Epidermal melanocyte (primary cell): ENCODE data around the gene AMIGO3.
"Not testable (repeated sequence)": the region's sequence is repeated elsewhere in the genome, so short reads cannot be mapped to it uniquely, and the experiment has no call there.

Source experiments
- DNase-seq: peaks from one replicate; pipeline ENCODE4 v3.0.0; 2011; ENCODE audit warnings: low spot score; ENCODE audit not compliant: insufficient read length

Gene AMIGO3

GRCh38 chr3:49689046-49689907 is 30.2 kb downstream of the AMIGO3 start, which contains the start of the genes MST1 and RNF123:
TSS of gene MST1 (minus strand) at chr3:49689474. CDS start at chr3:49688691, 783 bp downstream.
TSS of gene RNF123 (plus strand) at chr3:49689557. CDS start at chr3:49691166, 1,609 bp downstream.
- peak; percentile 93 for DNase-seq

DNA sequence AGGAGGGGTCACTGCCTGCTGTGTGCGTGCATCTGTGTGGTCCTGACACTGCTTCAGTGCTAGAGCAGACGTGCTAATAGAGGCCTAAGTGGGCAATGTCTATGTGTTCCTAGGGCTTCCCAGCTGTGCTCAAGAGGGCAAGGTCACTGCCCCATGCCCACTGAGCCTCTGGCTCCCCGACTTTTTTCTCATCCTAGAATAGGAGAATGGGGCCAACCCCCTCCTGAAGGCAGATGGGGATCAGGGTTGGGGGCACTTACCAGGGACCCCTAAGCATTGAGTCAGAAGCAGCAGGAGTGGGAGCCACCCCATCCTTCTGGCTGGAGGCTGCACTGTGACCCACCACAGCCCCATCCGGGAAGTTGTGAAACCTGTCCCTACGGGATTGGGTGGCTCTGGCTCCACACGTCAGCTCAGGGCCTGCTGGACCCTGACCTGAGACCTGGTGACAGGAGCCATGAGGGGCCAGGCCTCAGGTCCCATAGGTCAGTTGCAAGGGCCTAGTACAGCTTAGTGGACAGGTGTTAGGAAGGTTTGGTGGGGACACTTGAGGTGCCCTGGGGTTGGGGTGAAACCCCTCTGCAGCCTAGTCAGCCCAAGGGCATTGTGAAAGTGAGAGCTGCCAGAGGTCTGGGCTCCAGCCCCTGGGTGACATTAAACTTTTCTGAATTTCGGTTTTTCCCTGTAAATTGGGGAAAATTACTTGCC is 31.0 kb downstream of the AMIGO3 start:
- DNase-seq, result not testable (repeated sequence)

- not testable (repeated sequence) for DNase-seq
Measured at GRCh38 chr3:49687424-49687795, 32.1 kb downstream of the AMIGO3 start.

DNA sequence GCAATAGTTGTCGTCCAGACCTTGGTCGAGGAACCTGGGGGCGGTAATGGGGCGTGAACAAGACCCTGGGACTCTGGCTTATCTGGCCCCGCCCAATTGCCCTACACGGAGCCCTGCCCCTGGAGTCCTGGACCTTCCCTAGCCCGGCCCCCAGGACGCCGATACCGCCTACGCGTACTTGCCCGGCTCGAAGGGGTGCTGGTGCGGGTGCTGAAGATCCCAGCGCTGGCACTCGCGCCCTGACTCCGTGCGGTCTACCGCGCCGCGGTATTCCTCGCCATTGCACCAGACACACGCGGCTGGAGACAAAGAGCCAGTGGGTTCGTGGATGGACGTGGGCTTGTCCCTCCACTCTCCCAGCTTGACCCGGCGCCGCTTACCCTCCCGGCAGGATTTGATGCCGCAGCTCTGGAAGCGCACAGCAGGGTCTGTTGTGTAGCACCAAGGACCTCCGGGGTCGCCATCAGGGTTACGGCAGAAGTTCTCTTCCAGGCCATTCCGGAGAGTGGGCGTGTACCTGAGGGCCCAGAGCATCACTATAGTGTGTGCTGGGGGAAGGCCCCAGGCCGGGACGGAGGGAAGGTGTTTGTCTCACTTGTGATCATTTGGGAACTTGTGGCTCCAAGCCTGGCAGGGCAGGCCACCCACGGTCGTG is 32.6 kb downstream of the AMIGO3 start:
- not testable (repeated sequence) for DNase-seq

- DNase-seq, result not testable (repeated sequence)
Measured at GRCh38 chr3:49686346-49686745, 33.1 kb downstream of the AMIGO3 start.

GRCh38 chr3:49685846-49686245 is 33.6 kb downstream of the AMIGO3 start:
- not testable (repeated sequence) for DNase-seq

GRCh38 chr3:49685103-49685502 is 34.4 kb downstream of the AMIGO3 start:
- DNase-seq, result not testable (repeated sequence)

DNA sequence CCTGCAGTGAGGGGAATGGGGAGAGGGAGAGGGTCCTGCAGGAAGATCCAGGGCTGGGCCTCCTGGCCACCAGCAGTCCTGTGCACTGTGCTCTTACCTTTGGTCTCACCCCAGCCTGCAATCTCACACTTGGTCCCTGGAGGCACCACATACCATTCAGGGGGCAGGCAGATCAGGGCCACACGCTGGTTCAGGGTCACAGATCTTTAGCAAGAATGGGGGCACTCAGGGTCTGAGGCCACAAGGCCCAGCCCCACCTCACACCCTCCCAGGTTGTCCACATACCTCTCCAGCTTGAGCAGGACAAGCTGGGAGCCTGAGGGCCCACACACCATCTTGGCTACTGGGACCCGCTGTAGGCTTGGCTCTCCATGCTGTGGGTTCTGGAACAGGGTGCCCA is 35.0 kb downstream of the AMIGO3 start:
- DNase-seq, result not testable (repeated sequence)

- no peak for DNase-seq
Measured at GRCh38 chr3:49683162-49683561, 36.3 kb downstream of the AMIGO3 start.

- no peak for DNase-seq
Measured at GRCh38 chr3:49681543-49681942, 37.9 kb downstream of the AMIGO3 start.

DNA sequence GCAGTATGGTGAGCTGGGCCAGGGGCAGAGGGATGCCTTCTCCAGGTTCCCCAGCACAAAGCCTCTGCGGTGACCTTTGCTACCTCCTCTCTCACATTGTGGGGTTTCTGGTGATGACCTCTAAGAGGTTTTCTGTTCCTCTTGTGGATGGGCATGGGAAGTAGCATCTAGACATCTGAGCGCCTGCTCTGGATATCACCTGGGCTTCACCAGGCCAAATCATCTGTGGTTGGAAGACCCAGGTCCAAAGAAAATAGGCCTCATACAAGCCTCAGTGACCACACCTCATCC is 38.3 kb downstream of the AMIGO3 start:
- no peak for DNase-seq

DNA sequence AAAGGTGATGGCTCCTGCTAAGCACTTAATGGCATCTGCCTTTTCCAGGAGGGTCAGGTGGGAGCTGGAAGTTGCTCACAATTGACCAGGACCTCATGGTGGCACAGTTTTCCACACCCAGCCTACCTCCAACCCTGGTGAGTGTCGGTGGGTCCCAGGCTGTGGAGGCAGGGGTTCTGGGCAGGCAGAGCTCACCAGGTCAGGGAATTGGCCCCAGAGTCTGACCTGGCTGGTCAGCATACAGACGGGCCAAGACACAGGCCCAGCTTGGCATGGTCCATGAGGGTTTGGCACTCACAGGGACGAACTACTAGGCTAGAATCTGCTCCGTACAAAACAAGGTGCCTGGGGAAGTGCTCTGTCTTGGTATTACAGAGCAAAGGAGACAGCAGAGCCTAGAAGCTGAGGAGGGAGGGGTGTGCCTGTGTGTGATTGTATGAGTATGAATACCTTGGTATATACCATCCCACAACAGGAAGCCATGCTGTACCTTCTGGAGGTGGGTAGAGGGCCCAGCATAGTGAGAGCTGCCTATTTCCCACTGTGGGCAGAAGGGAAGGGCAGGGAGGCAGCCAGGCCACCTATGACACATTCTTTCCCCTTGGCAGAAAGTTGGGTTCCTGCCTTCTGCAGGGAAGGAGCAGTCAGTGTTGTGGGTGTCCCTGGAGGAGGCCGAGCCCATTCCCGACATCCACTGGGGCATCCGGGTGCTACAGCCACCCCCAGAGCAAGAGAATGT is 38.8 kb downstream of the AMIGO3 start:
- no peak for DNase-seq

DNA sequence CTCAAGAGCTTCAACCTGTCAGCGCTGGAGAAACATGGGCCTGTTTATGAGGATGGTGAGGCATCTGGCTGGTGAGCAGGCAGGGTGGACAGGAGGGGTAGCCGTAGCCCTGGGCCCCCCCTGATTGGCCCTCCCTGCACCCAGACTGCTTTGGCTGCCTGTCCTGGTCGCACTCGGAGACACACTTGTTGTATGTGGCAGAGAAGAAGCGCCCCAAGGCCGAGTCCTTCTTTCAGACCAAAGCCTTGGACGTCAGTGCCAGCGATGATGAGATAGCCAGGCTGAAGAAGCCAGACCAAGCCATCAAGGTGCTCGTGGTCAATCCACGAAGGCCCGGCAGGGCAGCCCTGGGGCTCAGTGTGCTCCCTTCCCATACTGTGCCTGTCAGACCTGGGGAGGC is 43.6 kb downstream of the AMIGO3 start:
- DNase-seq, result no peak

DNA sequence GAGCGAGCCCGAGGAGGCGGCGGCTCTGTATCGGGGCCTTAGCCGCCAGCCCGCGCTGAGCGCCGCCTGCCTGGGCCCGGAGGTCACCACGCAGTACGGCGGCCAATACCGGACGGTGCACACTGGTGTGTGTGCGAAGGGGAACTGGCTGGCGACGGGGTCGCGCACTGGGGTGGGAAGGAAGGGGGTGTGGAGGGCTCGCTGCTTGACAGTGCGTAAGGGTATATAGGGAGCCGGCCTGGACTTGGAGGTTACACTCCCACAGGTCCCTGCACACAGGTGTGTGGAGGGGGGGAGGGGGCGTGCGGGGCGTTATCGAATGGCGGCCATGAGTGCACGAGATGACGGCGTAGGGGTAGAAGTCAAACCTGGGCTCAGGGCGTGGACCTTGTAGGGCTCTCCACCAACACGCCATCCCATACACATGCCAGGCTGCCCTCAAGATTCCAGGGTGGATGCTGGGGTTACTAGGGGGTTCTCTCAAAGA is 44.9 kb downstream of the AMIGO3 start:
- DNase-seq, result no peak

DNA sequence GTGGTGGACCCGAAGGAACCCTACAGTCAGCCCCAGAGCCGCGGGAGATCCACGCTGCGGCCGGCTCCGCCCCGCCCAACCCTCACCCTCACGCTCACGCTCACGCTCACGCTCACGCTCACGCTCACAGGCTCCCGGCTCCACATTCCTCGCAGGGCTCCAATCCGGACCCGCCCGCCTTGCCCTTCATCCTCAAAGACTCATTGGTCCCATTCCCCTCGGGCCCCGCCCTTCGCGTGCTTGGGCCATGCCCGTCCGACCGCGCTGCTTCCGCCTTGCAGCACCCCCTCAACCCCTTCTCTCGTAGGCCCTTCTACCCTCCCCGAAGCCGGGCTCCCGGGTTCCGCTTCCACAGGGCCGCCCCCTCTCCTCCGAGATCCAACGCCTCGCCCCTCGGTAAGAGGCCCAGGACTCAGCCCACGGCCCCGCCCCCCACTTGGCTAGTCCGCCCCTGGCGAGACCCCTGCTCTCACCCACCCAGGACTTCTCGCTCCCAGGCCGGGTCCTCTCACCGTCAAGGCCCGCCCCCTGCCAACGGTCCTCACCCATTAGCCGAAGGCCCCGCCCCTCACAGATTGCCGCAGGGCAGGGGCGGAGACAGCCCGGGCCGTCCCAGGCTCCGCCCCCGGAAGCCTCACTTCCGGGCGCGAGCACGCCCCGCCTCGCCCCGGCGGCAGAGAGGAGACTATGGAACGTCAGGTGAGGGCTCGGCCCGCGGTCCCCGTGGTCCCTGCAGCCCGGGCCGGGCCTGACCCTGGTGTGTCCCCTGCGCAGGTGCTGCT is 45.6 kb downstream of the AMIGO3 start, which contains the start of gene APEH:
Gene APEH (plus strand): TSS at position 637 of the 782 bp plus-strand sequence. CDS start 51 bp downstream, at position 688.
- peak; percentile 95 for DNase-seq

DNA sequence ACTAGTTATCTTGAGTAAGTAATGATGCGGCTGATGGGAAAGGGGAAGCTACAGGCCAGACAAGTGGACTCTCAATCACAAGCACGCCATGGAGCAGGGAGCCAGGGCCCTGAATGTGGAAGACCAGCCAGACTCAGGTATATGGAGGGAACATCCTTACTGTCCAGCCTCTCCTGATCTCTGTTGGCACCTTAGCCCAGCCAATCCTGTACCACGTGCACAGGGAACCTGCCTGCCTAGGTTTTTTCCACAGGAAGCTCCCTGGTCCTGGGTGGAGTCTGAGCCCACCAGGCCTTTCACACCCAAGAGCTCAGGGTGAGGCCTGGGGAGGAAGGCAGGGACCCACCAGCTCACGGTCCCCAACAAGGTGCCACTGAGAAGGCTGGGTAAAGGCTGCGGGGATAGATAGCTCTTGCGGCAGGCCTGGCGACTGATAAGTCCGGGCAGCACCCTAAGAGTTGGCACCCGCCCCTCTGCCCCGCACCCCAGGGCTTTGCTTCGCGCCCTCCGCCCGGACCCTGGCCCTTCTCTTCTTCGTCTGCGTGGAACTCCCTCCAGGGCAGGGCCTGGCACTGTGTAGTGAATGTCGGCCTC is 46.3 kb downstream of the AMIGO3 start:
- DNase-seq, result no peak

- peak; percentile 82 for DNase-seq
Measured at GRCh38 chr3:49671291-49672288, 47.9 kb downstream of the AMIGO3 start.

DNA sequence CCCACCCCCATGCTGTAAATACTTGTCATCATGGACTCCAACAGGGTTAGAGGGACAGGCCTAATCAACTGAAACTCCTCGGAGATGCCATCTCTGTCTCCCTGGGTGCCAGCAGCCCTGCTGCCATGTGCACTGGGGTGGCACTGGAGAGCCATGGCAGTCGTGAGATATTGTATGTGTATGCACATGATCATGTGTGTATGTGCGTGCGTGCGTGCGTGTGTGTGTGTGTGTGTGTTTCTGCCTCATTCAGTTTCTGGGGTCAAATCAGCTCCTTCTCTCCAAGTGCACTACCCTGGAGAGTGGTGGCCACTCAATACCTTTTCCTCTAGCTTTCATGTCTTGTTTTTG is 48.6 kb downstream of the AMIGO3 start:
- DNase-seq, result no peak

DNA sequence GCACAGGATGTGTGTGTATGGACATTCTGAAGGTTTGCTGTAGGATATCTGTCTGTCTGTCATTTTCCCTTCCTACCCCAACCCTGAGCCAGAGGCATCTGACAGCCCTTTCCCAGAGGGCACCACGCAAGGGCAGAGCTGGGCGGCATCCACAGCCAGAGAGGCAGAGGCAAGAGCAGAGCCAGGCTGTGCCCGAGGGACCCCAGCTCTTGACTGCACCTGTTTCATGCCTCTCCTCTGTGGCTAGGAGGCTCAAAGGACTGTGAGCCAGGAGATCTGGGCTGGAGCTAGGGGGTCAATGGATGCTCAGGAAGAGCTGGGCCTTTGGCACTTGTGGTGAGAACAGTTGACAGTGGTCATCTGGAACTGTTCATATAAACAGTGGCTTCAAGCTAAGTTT is 50.1 kb downstream of the AMIGO3 start:
- no peak for DNase-seq
